SK-N-SH (cell line): ENCODE measurements around the gene BMF. TPM values are rescaled to one million over a fixed set of nuclear protein-coding genes. Genes with fewer than 3 reads are reported as not detected.

Experiments used
- CTCF ChIA-PET: fragments of 300-600, 350-600 bp; formaldehyde crosslinking; extraction: SDS; loops from one replicate; lab custom pipeline; 2021; lab: Yijun Ruan, JAX
- POLR2A ChIA-PET: fragments of 350-600 bp; sonication (Branson Sonifier 250); formaldehyde crosslinking; extraction: SDS; loops from one replicate; lab custom pipeline; 2020; ENCODE audit warnings: antibody characterized with exemption, inconsistent platforms; lab: Yijun Ruan, JAX
- DNase-seq: peaks from one replicate; pipeline ENCODE4 v3.0.0; 2012
- H2AFZ ChIP-seq: fragments of 200-600 bp; sonication (generic); 2 replicates; pipeline ENCODE4 v1.8.1; 2016; ENCODE audit warnings: antibody characterized with exemption, mild to moderate bottlenecking, low read depth
- H3F3A ChIP-seq: fragments of 200-600 bp; sonication (generic); replicated peaks from 2 replicates; pipeline ENCODE3; 2016; ENCODE audit warnings: antibody characterized with exemption, mild to moderate bottlenecking; ENCODE audit not compliant: insufficient read depth
- H3K27ac ChIP-seq, 2 experiments: fragments of 200-500 bp in 1 of 2; fragments of 200-600 bp in 1 of 2; sonication (Bioruptor generic) in 1 of 2; sonication (generic), shearing (Covaris generic) in 1 of 2; 2 replicates each; pipeline versions ENCODE4 v1.5.1 to v1.6.1; 2014 to 2016; ENCODE audit warnings: low read depth in 2 of 2, inconsistent platforms in 1 of 2, low read length in 1 of 2, mild to moderate bottlenecking in 1 of 2, mixed read lengths in 1 of 2
- H3K27me3 ChIP-seq: fragments of 200-600 bp; sonication (generic), shearing (Covaris generic); 2 replicates; pipeline ENCODE4 v1.6.1; 2016; ENCODE audit warnings: mixed run types; ENCODE audit not compliant: insufficient read depth
- H3K36me3 ChIP-seq, 2 experiments: fragments of 200-500 bp in 1 of 2; fragments of 200-600 bp in 1 of 2; sonication (Bioruptor generic) in 1 of 2; sonication (generic) in 1 of 2; replicated peaks in 1 of 2; 2 replicates each; pipeline versions ENCODE3 to v1.5.1; 2014 to 2016; ENCODE audit warnings: low read length in 1 of 2, mild to moderate bottlenecking in 1 of 2; ENCODE audit not compliant: insufficient read depth in 2 of 2, control insufficient read depth in 1 of 2
- H3K4me1 ChIP-seq, 2 experiments: fragments of 200-500 bp in 1 of 2; fragments of 200-600 bp in 1 of 2; sonication (Bioruptor generic) in 1 of 2; sonication (generic), shearing (Covaris generic) in 1 of 2; 2 replicates each; pipeline versions ENCODE4 v1.5.1 to v1.6.1; 2014 to 2016; ENCODE audit warnings: low read depth in 1 of 2, low read length in 1 of 2, mixed run types in 1 of 2; ENCODE audit not compliant: insufficient read depth in 2 of 2, control insufficient read depth in 1 of 2
- H3K4me2 ChIP-seq: fragments of 200-600 bp; sonication (generic), shearing (Covaris generic); 2 replicates; pipeline ENCODE4 v1.6.1; 2017; ENCODE audit warnings: mixed run types
- H3K4me3 ChIP-seq, 2 experiments: fragments of 200-500 bp in 1 of 2; fragments of 200-600 bp in 1 of 2; sonication (Bioruptor generic) in 1 of 2; sonication (generic), shearing (Covaris generic) in 1 of 2; 2 replicates each; pipeline versions ENCODE4 v1.5.1 to v1.8.1; 2014 to 2016; ENCODE audit warnings: low read depth in 2 of 2, inconsistent platforms in 1 of 2, low read length in 1 of 2, mild to moderate bottlenecking in 1 of 2, mixed read lengths in 1 of 2, moderate library complexity in 1 of 2
- H3K79me2 ChIP-seq: fragments of 200-600 bp; sonication (generic); 2 replicates; pipeline ENCODE4 v1.8.1; 2017; ENCODE audit warnings: mild to moderate bottlenecking; ENCODE audit not compliant: insufficient read depth
- H3K9ac ChIP-seq: fragments of 200-600 bp; sonication (generic); 2 replicates; pipeline ENCODE4 v1.6.1; 2017; ENCODE audit warnings: mixed run types
- H3K9me2 ChIP-seq: fragments of 200-600 bp; sonication (generic); 2 replicates; pipeline ENCODE4 v1.6.1; 2017; ENCODE audit warnings: mixed run types
- H3K9me3 ChIP-seq: fragments of 200-600 bp; sonication (generic); 2 replicates; pipeline ENCODE4 v1.6.1; 2017; ENCODE audit warnings: mixed run types, mild to moderate bottlenecking, moderate library complexity
- H4K20me1 ChIP-seq: fragments of 200-600 bp; sonication (generic); 2 replicates; pipeline ENCODE4 v1.6.1; 2017; ENCODE audit warnings: mild to moderate bottlenecking, mixed run types; ENCODE audit not compliant: insufficient read depth
- ELF1 ChIP-seq: IDR thresholded peaks from 2 replicates; pipeline ENCODE4 v1.4.0; 2012
- EZH2phosphoT487 ChIP-seq: fragments of 200-600 bp; sonication (generic); IDR thresholded peaks from 2 replicates; pipeline ENCODE4 v1.6.1; 2017; ENCODE audit warnings: low read depth, mixed run types, mild to moderate bottlenecking, antibody characterized with exemption, moderate library complexity, borderline replicate concordance
- FOXJ3 ChIP-seq: sonication (generic); formaldehyde crosslinking; IDR thresholded peaks from 2 replicates; pipeline ENCODE4 v1.5.1; 2020; ENCODE audit warnings: mild to moderate bottlenecking, missing genetic modification reagents
- GABPA ChIP-seq: IDR thresholded peaks from 2 replicates; pipeline ENCODE4 v1.4.0; 2012; ENCODE audit warnings: low read depth, mild to moderate bottlenecking
- JUND ChIP-seq: IDR thresholded peaks from 2 replicates; pipeline ENCODE4 v1.4.0; 2012
- MEF2A ChIP-seq: IDR thresholded peaks from 2 replicates; pipeline ENCODE4 v1.4.0; 2012; ENCODE audit warnings: low read depth, borderline replicate concordance
- RXRA ChIP-seq: IDR thresholded peaks from 2 replicates; pipeline ENCODE4 v1.4.0; 2012; ENCODE audit warnings: low read depth, mild to moderate bottlenecking, borderline replicate concordance
- TAF1 ChIP-seq: IDR thresholded peaks from 2 replicates; pipeline ENCODE4 v1.6.1; 2012; ENCODE audit warnings: low read depth, mild to moderate bottlenecking, low read length, moderate library complexity, borderline replicate concordance
- YY1 ChIP-seq: IDR thresholded peaks from 2 replicates; pipeline ENCODE4 v1.4.0; 2012; ENCODE audit warnings: low read depth, mild to moderate bottlenecking
- WGBS: methylation state at CpG from one replicate; pipeline ENCODE4 v1.1.6; 2017; ENCODE audit warnings: low lambda C conversion rate; 5-methylcytosine and 5-hydroxymethylcytosine counted together
- polyA plus RNA-seq, 3 experiments: library from polyadenylated mRNA; depleted of rRNA; stranded (reverse); fragments of >200 nt; gene quantifications; 2 replicates each; pipeline ENCODE4 v1.2.3, GENCODE V29; 2012
- TF ChIP-seq, protein P1 (sequence below): fragments of 200-600 bp; sonication (generic); IDR thresholded peaks from 2 replicates; pipeline ENCODE4 v1.6.1; 2017; ENCODE audit warnings: antibody characterized with exemption, mild to moderate bottlenecking, moderate library complexity
- TF ChIP-seq, protein P2 (sequence below): IDR thresholded peaks from 2 replicates; pipeline ENCODE4 v1.4.0; 2012; ENCODE audit warnings: low read depth, borderline replicate concordance
- TF ChIP-seq, protein P3 (sequence below): IDR thresholded peaks from 2 replicates; pipeline ENCODE4 v1.4.0; 2012; ENCODE audit warnings: low read depth, borderline replicate concordance

BMF gene
- polyA plus RNA-seq, 1 of the 3 experiments (the other 2 are of a cell fraction) = 0.72 TPM

DNA sequence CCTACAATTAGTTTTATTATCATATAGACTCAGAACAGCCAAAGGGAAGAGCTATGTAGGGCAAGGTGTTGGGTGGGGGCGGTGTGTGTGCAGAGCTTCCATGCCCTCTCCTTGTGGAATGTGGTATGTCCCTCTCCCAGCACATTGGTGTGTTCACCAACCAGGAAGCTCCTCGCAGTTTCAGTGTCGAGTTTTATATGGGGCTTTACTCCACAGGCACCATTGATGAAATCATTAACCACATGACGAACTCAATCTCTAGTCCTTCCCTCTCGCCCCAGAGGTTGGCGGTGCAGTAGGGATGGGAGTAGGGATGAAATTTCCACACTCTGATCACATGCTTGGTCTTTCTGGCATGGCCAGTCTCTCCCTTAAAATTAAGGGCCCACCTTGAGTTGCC lies 56.1 kb downstream of the BMF start:
- ChIA-PET POLR2A (no interaction called here), CTCF (interaction anchor here (1.4 to 2.4 kb wide), 4 partner anchors 52 to 222 kb away, joined by 5 to 11 read pairs (median 6); partner anchors contain the start of gene BMF)
- no peaks in the 10 kb centered on the region for H3K9me2 ChIP-seq

DNA sequence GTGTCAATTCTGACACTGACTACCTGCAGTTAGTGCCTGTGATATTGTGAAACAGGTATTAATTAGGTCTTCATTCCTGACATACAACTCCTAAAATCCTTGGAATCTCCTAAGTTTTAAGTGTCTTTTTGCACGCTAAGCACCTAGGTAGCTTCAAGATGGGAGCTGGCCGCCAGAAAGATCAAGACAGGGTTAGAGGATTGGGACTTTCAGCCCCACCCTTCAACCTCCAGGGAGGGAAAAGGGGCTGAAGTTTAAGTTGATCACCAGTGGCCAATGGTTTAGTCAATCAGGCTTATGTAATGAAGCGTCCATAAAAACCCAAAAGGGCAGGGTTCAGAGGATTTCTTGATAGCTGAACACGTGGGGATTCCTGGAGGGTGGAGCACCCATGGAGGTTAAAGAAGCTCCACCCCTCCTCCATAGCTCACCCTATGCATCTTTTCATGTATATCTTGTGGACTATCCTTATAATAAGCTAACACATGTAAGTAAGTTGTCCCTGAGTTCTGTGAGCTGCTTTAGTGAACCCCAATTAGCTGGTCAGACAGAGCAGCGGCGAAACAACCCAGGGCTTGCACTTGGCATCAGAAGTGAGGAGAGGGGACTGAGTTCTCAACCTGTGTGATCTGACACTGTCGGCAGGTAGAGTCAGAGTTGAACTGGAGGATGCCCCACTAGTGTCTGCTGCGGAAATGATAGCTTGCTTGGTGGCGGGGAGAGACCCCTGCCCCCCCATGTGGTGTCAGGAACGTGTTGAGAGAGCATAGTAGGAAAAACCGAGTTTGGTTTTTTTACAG lies 56.9 kb downstream of the BMF start:
- no peak overlapping the region for H3K27ac ChIP-seq
- H3K4me3 ChIP-seq = no peak overlapping the region
- H3K79me2 ChIP-seq = no peaks in the 10 kb centered on the region
- POLR2A ChIA-PET = no interaction called here
- no peaks in the 10 kb centered on the region for H3K27me3 ChIP-seq
- WGBS = 93% methylated on average over 11 of the region's 11 CpGs
- no peak overlapping the region for H3K4me2 ChIP-seq
- no peaks in the 10 kb centered on the region for H3K36me3 ChIP-seq
- H2AFZ ChIP-seq = no peak overlapping the region
- no peaks in the 10 kb centered on the region for H3K9me3 ChIP-seq
- H3K9me2 ChIP-seq = no peaks in the 10 kb centered on the region
- no peak for DNase-seq
- no peak overlapping the region for H3K9ac ChIP-seq
- H4K20me1 ChIP-seq = no peaks in the 10 kb centered on the region
- H3K4me1 ChIP-seq = peaks cover 14 to 28% of the 10 kb centered on the region in 2 experiments; a peak in 3 of 4 replicates
- no peaks in the 10 kb centered on the region for H3F3A ChIP-seq
- CTCF ChIA-PET = interaction anchor here (0.7 to 2.4 kb wide), 5 partner anchors 52 to 223 kb away, joined by 3 to 11 read pairs (median 6); partner anchors contain the start of gene BMF
- TF ChIP-seq MEF2A = no peak
- no peak for TF ChIP-seq FOXJ3 (CRISPR knock-in tag)
- TF ChIP-seq, protein P1, sequence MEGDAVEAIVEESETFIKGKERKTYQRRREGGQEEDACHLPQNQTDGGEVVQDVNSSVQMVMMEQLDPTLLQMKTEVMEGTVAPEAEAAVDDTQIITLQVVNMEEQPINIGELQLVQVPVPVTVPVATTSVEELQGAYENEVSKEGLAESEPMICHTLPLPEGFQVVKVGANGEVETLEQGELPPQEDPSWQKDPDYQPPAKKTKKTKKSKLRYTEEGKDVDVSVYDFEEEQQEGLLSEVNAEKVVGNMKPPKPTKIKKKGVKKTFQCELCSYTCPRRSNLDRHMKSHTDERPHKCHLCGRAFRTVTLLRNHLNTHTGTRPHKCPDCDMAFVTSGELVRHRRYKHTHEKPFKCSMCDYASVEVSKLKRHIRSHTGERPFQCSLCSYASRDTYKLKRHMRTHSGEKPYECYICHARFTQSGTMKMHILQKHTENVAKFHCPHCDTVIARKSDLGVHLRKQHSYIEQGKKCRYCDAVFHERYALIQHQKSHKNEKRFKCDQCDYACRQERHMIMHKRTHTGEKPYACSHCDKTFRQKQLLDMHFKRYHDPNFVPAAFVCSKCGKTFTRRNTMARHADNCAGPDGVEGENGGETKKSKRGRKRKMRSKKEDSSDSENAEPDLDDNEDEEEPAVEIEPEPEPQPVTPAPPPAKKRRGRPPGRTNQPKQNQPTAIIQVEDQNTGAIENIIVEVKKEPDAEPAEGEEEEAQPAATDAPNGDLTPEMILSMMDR = no peak
- TF ChIP-seq ELF1 = no peak
- no peak for TF ChIP-seq TAF1
- TF ChIP-seq YY1 = no peak
- TF ChIP-seq RXRA = no peak
- no peak for TF ChIP-seq EZH2phosphoT487
- no peak for TF ChIP-seq JUND
- no peak for TF ChIP-seq GABPA
- TF ChIP-seq, protein P2, sequence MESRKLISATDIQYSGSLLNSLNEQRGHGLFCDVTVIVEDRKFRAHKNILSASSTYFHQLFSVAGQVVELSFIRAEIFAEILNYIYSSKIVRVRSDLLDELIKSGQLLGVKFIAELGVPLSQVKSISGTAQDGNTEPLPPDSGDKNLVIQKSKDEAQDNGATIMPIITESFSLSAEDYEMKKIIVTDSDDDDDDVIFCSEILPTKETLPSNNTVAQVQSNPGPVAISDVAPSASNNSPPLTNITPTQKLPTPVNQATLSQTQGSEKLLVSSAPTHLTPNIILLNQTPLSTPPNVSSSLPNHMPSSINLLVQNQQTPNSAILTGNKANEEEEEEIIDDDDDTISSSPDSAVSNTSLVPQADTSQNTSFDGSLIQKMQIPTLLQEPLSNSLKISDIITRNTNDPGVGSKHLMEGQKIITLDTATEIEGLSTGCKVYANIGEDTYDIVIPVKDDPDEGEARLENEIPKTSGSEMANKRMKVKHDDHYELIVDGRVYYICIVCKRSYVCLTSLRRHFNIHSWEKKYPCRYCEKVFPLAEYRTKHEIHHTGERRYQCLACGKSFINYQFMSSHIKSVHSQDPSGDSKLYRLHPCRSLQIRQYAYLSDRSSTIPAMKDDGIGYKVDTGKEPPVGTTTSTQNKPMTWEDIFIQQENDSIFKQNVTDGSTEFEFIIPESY = no peak

More for the DNA sequence above, 56.1 kb downstream of the BMF start:
- H3K9ac ChIP-seq = no peak overlapping the region
- H3K4me2 ChIP-seq = no peak overlapping the region
- no peaks in the 10 kb centered on the region for H3K27me3 ChIP-seq
- H3F3A ChIP-seq = no peaks in the 10 kb centered on the region
- no peak overlapping the region for H2AFZ ChIP-seq
- TF ChIP-seq, protein P3, sequence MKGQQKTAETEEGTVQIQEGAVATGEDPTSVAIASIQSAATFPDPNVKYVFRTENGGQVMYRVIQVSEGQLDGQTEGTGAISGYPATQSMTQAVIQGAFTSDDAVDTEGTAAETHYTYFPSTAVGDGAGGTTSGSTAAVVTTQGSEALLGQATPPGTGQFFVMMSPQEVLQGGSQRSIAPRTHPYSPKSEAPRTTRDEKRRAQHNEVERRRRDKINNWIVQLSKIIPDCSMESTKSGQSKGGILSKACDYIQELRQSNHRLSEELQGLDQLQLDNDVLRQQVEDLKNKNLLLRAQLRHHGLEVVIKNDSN = no peak
- no peak overlapping the region for H3K4me3 ChIP-seq
- WGBS = 82% methylated on average over 6 of the region's 6 CpGs
- H4K20me1 ChIP-seq = no peaks in the 10 kb centered on the region
- H3K9me3 ChIP-seq = no peaks in the 10 kb centered on the region
- no peak overlapping the region for H3K27ac ChIP-seq
- H3K36me3 ChIP-seq = no peaks in the 10 kb centered on the region
- no peaks in the 10 kb centered on the region for H3K79me2 ChIP-seq
- H3K4me1 ChIP-seq = peaks cover 6 to 26% of the 10 kb centered on the region in 2 experiments; a peak in 2 of 4 replicates
- DNase-seq = no peak
